Melanocyte of skin (primary cell): ENCODE results near the gene OBP2A. TPM values are rescaled to one million over a fixed set of nuclear protein-coding genes. Genes with fewer than 3 reads are reported as not detected.

ENCODE experiments used
- total RNA-seq, 2 donors: library from RNA; depleted of rRNA; stranded (reverse); fragments of >200 nt; gene quantifications; 2 replicates each; pipeline ENCODE4 v1.2.3, GENCODE V29; 2012

Gene OBP2A, protein sequence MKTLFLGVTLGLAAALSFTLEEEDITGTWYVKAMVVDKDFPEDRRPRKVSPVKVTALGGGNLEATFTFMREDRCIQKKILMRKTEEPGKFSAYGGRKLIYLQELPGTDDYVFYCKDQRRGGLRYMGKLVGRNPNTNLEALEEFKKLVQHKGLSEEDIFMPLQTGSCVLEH
- not detected for total RNA-seq

DNA sequence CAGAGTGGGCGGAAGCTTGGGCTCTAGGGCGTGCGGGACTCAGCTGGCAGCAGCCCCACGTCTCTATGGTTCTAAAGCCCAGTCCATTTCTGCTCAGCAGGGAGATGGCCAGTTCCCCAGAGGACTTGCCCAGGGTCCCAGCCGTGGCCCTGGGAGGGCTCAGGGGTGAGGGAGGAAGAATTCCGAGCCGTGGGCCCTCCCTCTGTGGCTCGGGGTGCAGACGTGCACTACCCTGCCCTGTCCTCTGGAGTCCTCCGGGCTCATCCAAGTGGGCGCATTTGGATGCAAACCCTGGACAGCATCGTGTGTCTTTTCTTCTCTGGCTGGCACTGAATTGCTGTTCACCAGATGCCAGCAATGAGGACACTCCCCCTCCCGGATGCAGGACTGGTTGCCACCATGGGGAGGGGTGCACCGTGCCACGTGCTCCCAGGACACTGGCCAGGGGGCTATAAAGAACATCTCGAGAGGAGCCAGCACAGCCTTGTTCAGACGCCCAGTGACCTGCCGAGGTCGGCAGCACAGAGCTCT is at the start of gene OBP2A:
OBP2A (plus strand) TSS at position 481 of the 531 bp plus-strand sequence. CDS start 55 bp downstream, outside the sequence.

DNA sequence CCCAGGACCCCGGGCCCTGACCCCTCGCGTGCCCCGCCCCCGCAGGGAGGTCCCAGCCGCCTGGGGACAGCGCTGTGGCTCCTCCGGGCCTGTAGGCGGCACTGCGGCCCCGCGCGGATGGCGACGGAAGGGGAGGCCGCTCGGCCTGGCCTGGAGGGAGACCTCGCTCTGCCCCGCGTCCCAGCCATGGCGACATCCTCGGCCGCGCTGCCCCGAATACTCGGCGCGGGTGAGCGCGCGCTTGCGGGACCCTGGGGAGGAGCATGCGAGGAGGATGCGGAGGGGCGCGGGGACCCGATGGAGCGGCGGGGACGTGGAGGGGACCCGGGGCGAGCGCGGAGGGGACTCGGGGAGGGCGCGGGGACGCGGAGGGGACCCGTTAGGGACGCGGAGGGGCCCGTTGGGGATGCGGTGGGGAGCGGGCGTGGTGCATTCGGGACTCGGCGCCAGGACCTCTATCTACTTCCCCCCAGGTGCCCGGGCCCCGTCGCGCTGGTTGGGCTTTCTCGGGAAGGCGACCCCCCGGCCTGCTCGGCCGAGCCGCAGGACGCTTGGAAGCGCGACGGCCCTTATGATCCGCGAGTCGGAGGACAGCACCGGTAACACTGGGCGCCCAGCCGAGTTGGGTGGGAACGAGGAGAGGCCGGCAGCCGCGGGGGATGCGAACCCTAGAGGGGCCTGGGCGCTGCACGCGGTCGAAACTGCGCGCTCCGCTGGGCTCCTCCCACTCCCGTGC is 45.2 kb upstream of the OBP2A start, which contains the start of gene MRPS2:
MRPS2 (plus strand) TSS at position 158 of the 736 bp plus-strand sequence; CDS start at position 187, 29 bp downstream.

DNA sequence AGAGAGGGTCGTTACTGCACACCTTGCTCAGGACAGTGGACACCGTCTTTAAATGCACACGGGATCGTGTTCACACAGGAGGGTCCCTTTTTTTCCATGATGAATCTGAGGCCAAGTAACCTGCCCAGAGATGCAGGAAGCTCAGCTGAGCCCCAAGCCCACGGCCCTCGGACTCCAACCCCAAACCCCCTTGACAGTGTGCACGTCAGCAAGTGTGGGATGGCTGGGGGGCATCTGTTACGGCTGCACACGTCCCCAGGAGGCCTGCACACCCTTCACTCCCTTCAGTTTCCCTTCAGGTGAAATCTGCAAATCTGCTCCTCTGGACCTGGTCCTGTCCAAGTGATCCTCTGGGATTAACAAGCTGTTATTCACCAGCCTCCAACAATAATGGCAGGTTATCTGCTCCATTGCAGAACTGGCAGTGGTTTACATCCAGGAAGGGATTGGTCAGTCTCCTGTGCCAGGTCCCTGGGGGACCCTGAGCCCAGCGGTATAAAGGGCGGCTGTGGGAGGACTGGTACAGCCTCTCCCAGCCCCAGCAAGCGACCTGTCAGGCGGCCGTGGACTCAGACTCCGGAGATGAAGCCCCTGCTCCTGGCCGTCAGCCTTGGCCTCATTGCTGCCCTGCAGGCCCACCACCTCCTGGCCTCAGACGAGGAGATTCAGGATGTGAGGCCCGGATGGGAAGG is 24.9 kb upstream of the OBP2A start, which contains the start of gene LCN1:
LCN1 (plus strand) TSS at position 525 of the 692 bp plus-strand sequence; CDS start at position 583, 58 bp downstream.

DNA sequence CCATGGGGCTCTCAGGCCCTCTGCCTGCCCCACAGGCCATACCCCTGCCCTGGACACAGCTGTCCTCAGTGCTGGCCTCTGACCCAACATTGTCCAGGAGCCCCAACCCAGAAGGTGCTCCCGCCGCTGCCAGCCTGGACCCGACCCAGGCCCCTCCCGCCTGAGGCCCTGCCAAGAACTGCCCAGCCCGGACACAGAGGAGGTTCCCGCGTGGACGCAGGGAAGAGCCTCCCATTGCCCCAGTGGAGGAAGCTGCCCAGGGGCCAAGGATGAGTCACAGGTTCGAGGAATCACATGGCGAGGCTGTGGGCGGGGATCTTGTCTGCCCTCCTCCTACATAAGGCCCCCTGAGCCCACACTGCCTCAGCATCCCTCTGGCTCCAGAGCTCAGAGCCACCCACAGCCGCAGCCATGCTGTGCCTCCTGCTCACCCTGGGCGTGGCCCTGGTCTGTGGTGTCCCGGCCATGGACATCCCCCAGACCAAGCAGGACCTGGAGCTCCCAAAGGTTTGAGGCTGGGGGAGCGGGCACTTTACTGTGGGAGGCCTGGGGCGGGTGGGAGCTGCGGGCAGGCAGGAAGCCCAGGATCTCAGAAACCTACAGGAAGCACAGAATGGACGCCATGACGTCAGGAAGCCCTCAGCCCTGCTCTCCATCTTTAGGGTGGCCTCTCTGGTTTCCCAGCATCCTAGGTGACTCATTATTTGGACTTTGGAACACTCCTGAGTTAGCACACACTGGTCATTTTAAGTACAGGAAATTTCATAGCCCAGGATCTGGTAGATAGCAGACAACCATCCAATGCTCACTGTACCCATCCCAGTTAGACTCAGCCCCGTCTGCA is 15.7 kb downstream of the OBP2A start, which contains the start of gene PAEP:
PAEP (plus strand) TSS at position 366 of the 844 bp plus-strand sequence.

Other genes with a start within 250 kb of the OBP2A start
- 10 to 100 TPM; 13.1 to 16.3 TPM for gene PPP1R26, start 66.3 kb upstream of the OBP2A start, total RNA-seq
- 10 to 100 TPM; 25.1 to 57.3 TPM for gene MRPS2, start 45.4 kb upstream of the OBP2A start, total RNA-seq
- gene LCN1, start 24.7 kb upstream of the OBP2A start, total RNA-seq, result not detected
- gene PAEP, start 15.6 kb downstream of the OBP2A start, total RNA-seq, result 10 to 100 TPM in 1 of 2 donors, 1 to 10 TPM in 1; 10.0 to 11.0 TPM
- not detected for gene GLT6D1, start 93.4 kb downstream of the OBP2A start, total RNA-seq
- gene LCN9, start 117.2 kb downstream of the OBP2A start, total RNA-seq, result not detected
- not detected for gene SOHLH1, start 153.4 kb downstream of the OBP2A start, total RNA-seq
- not detected for gene KCNT1, start 156.1 kb downstream of the OBP2A start, total RNA-seq